ENCODE measurements around the gene ZNF556.

ZNF556 gene

GRCh38 chr19:2906631-2907195 is 39.6 kb downstream of the ZNF556 start:
- no peak for DNase-seq

DNA sequence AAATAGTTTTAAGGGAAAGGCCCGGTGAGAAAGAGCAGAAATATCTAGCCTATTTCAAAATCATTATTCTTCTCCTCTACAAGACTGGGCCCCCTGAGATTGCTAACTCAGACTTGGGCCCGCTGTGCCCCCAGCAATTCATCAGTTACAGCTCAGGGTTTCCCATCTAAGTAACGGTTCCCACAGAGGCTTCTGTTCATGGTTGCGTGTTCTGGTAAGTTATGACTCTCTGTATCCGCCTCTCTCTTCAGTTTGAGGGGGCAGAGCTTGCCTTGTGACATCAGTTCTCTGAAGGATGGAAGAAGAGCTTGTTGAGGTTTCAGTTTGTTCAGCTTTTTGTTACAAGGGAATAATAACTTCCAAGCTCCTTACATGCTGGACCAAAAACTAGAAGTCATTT is 45.2 kb downstream of the ZNF556 start:
- no peak for DNase-seq

DNA sequence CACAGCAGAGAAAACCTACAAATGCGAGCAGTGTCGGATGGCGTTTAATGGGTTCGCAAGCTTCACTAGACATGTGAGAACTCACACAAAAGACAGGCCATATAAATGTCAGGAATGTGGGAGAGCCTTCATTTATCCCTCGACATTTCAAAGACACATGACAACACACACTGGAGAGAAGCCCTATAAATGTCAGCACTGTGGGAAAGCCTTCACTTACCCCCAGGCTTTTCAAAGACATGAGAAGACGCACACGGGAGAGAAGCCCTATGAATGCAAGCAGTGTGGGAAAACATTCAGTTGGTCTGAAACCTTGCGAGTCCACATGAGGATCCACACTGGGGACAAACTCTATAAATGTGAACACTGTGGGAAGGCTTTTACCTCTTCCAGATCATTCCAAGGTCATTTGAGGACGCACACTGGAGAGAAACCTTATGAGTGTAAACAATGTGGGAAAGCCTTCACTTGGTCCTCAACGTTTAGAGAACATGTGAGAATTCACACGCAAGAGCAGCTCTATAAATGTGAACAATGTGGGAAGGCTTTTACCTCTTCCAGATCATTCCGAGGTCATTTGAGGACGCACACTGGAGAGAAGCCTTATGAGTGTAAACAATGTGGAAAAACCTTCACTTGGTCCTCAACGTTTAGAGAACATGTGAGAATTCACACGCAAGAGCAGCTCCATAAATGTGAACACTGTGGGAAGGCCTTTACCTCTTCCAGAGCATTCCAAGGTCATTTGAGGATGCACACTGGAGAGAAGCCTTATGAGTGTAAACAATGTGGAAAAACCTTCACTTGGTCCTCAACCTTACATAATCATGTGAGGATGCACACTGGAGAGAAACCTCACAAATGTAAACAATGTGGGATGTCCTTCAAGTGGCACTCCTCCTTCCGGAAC is 50.4 kb downstream of the ZNF556 start:
- no peak for DNase-seq

DNA sequence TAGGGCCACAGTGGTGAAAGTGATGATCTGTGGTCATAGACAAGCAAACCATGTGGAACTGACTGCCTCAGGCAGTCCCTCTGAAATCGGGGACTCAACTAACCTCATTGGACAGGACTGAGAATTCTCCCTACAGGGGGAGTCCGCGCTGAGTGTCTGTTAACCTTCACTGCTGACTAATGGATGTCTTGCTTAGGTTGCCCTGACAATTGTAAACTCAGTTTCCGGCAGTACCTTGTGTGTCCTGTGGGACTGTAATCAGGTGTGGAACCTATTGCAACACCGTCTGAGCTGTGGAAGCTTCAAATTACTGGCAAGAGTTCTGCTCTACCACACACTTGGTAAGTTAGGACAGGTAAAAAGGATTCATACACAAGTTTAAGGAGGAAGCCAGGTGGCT is 55.9 kb downstream of the ZNF556 start:
- no peak for DNase-seq

GRCh38 chr19:2923510-2923909 is 56.4 kb downstream of the ZNF556 start:
- peak; percentile 22 for DNase-seq

GRCh38 chr19:2926341-2927031 is 59.4 kb downstream of the ZNF556 start:
- DNase-seq = no peak

DNA sequence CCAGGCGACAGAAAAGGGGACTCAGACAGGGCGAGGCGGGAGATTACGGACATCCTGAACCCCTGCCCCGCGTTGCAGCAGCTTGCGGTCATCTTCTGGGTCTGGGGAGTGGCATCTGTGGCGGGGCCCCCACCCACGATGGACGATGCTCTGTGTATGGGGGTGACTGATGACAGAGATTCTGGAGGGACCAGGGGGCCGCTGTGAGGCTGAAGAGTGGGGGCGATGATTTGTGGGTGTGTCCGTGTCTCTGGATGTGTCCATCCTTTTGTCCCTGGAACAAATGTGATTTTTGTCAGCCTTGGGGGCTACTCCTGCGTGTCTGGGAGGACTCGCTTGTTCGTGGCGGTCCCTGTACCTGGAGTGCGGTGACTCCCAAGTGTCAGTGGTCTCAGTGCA is 59.9 kb downstream of the ZNF556 start:
- DNase-seq = no peak

Measured in fibroblast of upper back skin (primary cell).